T1000 (cell line): Measurements from ENCODE around the gene TJP1.
"Not testable (repeated sequence)": the region's sequence is repeated elsewhere in the genome, so short reads cannot be mapped to it uniquely, and the experiment has no call there.

Source experiments
- DNase-seq: peaks from one replicate; lab custom pipeline; 2025; ENCODE audit warnings: mixed read lengths; lab: John Stamatoyannopoulos, UW

TJP1 gene

DNA sequence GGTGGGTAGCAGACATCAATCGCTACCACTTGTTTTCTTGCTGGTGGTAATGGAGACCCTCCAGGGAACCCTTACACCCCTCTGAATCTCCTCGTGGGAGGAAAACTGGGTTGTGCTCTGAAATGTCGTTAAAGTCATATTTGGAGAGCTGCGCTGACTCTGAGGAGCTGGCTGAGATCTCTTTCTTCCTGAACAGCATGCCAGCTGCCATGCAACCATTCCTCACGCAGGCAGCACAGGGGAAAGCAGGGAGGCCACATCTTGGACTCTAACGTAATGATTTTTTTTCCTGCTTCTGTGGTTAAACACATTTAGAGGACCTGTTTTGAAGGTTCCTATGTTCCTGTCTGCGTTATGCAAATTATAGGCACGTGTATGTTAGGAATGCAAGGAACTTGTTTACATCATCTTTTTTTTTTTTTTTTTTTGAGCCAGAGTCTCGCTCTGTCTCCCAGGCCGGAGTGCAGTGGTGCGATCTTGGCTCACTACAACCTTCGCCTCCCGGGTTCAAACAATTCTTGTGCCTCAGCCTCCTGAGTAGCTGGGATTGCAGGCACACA is 156.7 kb downstream of the TJP1 start:
- no peak for DNase-seq

GRCh38 chr15:29664406-29664805 is 157.9 kb downstream of the TJP1 start:
- DNase-seq = no peak

GRCh38 chr15:29657476-29657817 is 164.8 kb downstream of the TJP1 start:
- not testable (repeated sequence) for DNase-seq

- no peak for DNase-seq
Measured at GRCh38 chr15:29656636-29657475, 165.4 kb downstream of the TJP1 start.

DNA sequence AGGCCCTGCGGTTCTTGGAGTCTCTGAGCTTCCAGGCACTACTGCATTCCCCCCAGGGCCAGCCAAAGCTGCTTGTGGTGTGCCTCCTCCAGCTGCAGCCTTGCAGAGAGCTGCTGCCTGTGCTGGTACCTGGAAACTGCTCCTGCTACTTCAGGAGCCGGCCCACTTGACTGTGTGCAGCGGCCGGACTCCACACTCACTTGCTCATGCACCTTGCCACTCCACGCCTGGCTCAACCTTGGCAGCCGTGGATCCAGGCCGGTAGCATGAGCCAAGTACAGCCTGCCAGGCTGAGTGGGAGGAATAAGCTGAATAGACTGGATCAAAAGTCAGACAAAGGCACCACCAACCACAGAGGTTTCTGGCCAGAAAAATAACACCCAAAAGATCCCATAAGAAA is 169.7 kb downstream of the TJP1 start:
- DNase-seq = no peak

DNA sequence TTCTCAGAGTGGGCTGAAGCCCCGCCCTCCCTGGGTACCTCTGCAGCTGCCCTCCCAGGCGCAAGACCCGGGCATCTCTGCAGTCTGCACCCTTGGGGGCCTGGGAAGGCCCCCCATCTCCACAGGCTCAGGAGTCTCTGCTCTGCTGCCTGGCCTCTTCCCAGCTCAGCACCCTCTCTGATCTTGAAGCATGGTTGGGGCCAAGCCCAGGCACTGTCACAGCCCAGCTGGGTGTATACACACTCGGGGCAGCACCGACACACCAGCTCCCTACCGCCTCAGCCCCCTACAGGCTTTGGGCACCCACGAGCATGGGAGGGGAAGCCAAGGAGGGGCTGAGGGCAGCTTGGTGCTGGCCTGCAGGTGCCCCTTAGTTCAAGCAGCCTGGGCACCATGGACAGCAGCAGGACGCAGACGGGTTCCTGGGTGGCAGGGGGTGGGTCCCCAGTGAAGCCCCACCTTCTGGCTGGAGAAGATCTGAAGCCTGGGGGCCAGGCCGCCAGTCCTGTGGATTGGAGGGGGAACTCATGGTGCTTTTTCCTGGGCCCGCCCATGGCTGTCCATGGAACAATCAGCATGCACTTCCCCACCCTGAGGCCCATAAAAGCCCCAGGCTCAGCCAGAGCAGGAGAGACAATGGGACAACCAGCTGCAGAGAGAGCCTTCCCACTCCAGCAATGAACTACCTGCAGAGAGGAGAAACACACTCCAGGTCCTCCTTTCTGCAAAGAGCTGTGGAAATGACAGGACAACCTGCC is 170.6 kb downstream of the TJP1 start:
- no peak for DNase-seq
